Measurements from ENCODE around the gene NUDT2. TPM values are rescaled to one million over a fixed set of nuclear protein-coding genes. Genes with fewer than 3 reads are reported as not detected.

Gene NUDT2
- total RNA-seq, 5 donors from 2014 or later (not counting 1 experiment from before 2014, with no cell fraction given): 9.9 to 22.7 (median 17.4) TPM

DNA sequence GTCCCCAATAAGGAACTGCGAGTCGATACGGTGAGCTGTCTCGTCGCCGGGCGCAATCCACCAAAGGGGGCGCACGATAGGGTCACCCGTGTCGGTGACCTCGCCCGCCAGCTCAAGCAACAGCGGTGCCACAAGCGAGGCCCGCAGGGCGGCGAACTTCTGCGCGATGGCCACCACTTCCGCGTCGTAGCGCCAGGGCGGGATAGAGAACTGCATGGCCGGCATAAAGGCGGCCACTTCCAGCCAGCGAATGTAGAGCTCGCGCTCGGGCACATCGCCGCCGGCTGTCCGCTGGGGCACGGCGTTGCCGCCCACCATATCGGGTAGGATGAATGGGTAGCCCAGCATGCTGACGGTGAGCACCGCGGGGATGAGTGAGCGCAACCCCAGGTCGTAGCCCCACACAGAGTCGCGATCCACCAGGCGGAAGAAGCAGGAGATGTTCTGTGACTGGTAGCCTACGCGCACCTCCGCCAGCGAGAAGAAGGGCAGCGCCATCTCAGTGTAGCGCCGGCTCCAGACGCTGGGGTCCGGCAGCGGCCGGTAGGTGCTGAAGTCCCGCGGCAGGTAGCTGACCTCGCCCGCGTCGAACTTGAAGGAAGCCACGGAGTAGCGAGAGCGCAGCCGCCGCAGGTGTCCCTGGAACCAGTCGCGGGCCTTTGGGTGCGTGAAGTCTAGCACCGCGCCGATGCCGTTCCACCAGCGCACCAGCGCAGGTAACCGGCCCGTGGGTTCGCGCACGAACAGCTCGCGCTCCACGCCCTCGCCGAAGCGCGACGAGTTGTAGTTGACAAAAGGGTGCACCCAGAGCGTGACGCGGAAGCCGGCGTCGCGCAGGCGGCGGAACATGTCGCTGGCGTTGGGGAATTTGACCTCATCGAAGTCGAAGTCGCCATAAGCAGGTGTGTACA, 41.9 kb downstream of the NUDT2 start:
- peaks cover 21% of the 10 kb centered on the region for H3K36me3 Mint-ChIP-seq
- Histone ChIP-seq H3K4me1 (ENCODE audit: control insufficient read depth in 1 of 2, extremely low read depth in 1 of 2, insufficient read depth in 2 of 2, low read length in 2 of 2) (peaks cover 0 to 7% of the 10 kb centered on the region in 2 experiments), H3K4me3 (ENCODE audit: control insufficient read depth in 1 of 2, extremely low read depth in 1 of 2, low read length in 1 of 2) (peak overlapping the region in 1 of 2 donors; percentile 25), H3K36me3 (ENCODE audit: control insufficient read depth in 2 of 2, extremely low read depth in 1 of 2, insufficient read depth in 1 of 2, low read length in 1 of 2) (peaks cover 0 to 2% of the 10 kb centered on the region in 2 donors), H3K9me3 (no peaks in the 10 kb centered on the region), H3K27me3 (replicated peaks in 1 of 2; ENCODE audit: control insufficient read depth in 2 of 2, extremely low read depth in 1 of 2, insufficient read depth in 2 of 2, low read length in 1 of 2) (no peaks in the 10 kb centered on the region), H3K27ac (ENCODE audit: low read length) (no peak overlapping the region)
- DNase-seq: peak in 7 of 35 experiments; percentile 9 to 36 (median 27)
- ATAC-seq (replicated peaks in 1 of 4): peak in 3 of 4 experiments; percentile 17 to 60 (median 47)
- ChIA-PET CTCF (interaction anchor here in 1 of 2 donors (0.6 to 0.7 kb wide), 3 partner anchors 8 to 232 kb away, joined by 3 to 9 read pairs (median 3); no protein-coding TSS in a partner anchor), POLR2A (no interaction called here)
- H3K4me3 Mint-ChIP-seq: peak overlapping the region; percentile 45 to 62 (median 56)
- H3K9me3 Mint-ChIP-seq: peaks cover 0 to 3% (median 0%) of the 10 kb centered on the region in 3 donors
- 94% methylated on average over 105 of the region's 105 CpGs for WGBS (ENCODE audit: insufficient coverage)
- no peak overlapping the region for H3K27ac Mint-ChIP-seq
- no peaks in the 10 kb centered on the region for H3K27me3 Mint-ChIP-seq
- peaks cover 9 to 10% (median 10%) of the 10 kb centered on the region in 3 donors for H3K4me1 Mint-ChIP-seq

DNA sequence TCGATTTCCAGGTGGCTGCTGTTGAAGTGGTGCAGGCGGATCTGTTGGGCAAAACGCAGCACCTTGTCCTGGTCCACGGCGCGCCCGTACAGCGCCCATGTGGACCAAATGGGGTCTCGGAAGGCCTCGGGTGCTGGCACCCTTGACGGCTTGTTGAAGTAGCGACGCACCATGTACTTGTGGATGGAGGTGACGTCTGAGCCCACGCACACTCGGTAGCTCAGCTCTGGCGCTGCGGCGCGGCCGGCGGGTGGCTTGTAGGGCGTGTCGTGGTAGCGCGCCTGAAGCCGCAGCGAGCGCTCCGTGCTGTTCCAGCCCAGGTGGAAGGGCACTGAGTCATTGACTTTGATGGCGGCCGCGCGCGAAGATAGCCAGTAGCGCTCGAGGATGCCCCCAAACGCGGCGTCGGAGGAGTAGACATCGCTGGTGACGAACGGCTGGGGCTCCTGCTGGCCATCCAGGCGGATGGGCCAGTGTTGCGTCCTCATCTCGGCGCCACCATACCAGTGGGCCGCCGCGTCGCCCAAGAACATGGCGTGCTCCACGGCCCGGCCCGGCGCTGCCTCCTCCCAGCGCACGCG, 42.6 kb downstream of the NUDT2 start:
- H3K4me3 Mint-ChIP-seq: no peak overlapping the region
- peaks cover 11 to 13% (median 11%) of the 10 kb centered on the region in 3 donors for H3K4me1 Mint-ChIP-seq

DNA sequence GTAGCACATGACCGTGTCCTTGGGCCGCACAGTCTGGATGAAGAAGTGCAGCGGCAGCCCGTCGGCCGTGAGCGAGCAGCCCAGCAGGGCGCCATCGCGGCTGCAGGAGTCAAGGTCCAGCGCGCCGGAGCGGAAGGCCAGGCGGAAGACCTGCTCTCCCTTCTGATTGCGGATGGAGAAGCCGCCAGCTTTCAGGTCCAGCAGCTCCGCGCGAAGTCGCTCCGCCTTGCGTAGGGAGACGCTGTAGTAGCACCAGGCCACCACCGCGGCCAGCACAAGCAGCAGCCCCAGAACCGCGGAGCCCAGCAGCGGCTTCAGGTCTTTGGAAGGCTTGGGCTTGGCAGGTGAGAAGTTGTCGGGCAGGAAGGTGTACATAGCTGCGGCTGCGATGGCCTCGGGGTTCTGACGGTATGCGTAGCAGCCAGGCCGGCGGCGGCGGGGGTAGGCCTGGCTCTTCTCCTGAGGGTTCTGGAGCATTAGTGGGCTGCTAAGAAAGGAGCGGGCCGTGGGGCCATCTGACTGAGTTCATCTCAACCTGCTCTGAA, 43.2 kb downstream of the NUDT2 start:
- H3K27ac ChIP-seq (ENCODE audit: low read length): no peak overlapping the region
- DNase-seq (no peak), ATAC-seq (replicated peaks in 1 of 4) (no peak)
- H3K4me1 ChIP-seq (ENCODE audit: control insufficient read depth in 1 of 2, extremely low read depth in 1 of 2, insufficient read depth in 2 of 2, low read length in 2 of 2): peaks cover 2 to 18% of the 10 kb centered on the region in 2 experiments
- no peaks in the 10 kb centered on the region for H3K27me3 Mint-ChIP-seq
- peaks cover 0 to 2% of the 10 kb centered on the region in 2 donors for H3K36me3 ChIP-seq (ENCODE audit: control insufficient read depth in 2 of 2, extremely low read depth in 1 of 2, insufficient read depth in 1 of 2, low read length in 1 of 2)
- CTCF ChIA-PET: interaction anchor here in 1 of 2 donors (1.1 kb wide), 1 partner anchor 8 kb away, joined by 5 read pairs; no protein-coding TSS in a partner anchor
- H3K36me3 Mint-ChIP-seq: peaks cover 14% of the 10 kb centered on the region
- H3K9me3 ChIP-seq: no peaks in the 10 kb centered on the region
- POLR2A ChIA-PET: no interaction called here
- H3K4me3 ChIP-seq (ENCODE audit: control insufficient read depth in 1 of 2, extremely low read depth in 1 of 2, low read length in 1 of 2): no peak overlapping the region
- WGBS (ENCODE audit: insufficient coverage): 97% methylated on average over 39 of the region's 41 CpGs
- no peaks in the 10 kb centered on the region for H3K27me3 ChIP-seq (replicated peaks in 1 of 2; ENCODE audit: control insufficient read depth in 2 of 2, extremely low read depth in 1 of 2, insufficient read depth in 2 of 2, low read length in 1 of 2)
- no peak overlapping the region for H3K27ac Mint-ChIP-seq
- no peak overlapping the region for H3K4me3 Mint-ChIP-seq
- H3K9me3 Mint-ChIP-seq: peaks cover 0 to 3% (median 0%) of the 10 kb centered on the region in 3 donors
- peaks cover 13 to 16% (median 16%) of the 10 kb centered on the region in 3 donors for H3K4me1 Mint-ChIP-seq

More for the DNA sequence above, 42.6 kb downstream of the NUDT2 start:
- Histone ChIP-seq H3K4me1 (ENCODE audit: control insufficient read depth in 1 of 2, extremely low read depth in 1 of 2, insufficient read depth in 2 of 2, low read length in 2 of 2) (peaks cover 0 to 12% of the 10 kb centered on the region in 2 experiments), H3K36me3 (ENCODE audit: control insufficient read depth in 2 of 2, extremely low read depth in 1 of 2, insufficient read depth in 1 of 2, low read length in 1 of 2) (peaks cover 0 to 2% of the 10 kb centered on the region in 2 donors), H3K9me3 (no peaks in the 10 kb centered on the region), H3K27me3 (replicated peaks in 1 of 2; ENCODE audit: control insufficient read depth in 2 of 2, extremely low read depth in 1 of 2, insufficient read depth in 2 of 2, low read length in 1 of 2) (no peaks in the 10 kb centered on the region), H3K4me3 (ENCODE audit: control insufficient read depth in 1 of 2, extremely low read depth in 1 of 2, low read length in 1 of 2) (no peak overlapping the region), H3K27ac (ENCODE audit: low read length) (no peak overlapping the region)
- no peak for ATAC-seq (replicated peaks in 1 of 4)
- Mint-ChIP-seq H3K9me3 (peaks cover 0 to 3% (median 0%) of the 10 kb centered on the region in 3 donors), H3K36me3 (peaks cover 18% of the 10 kb centered on the region), H3K27me3 (no peaks in the 10 kb centered on the region), H3K27ac (no peak overlapping the region)
- POLR2A ChIA-PET: no interaction called here
- CTCF ChIA-PET: interaction anchor here in 1 of 2 donors (0.6 kb wide), 1 partner anchor 222 kb away, joined by 9 read pairs; no protein-coding TSS in a partner anchor
- DNase-seq: no peak
- 98% methylated on average over 60 of the region's 60 CpGs for WGBS (ENCODE audit: insufficient coverage)

DNA sequence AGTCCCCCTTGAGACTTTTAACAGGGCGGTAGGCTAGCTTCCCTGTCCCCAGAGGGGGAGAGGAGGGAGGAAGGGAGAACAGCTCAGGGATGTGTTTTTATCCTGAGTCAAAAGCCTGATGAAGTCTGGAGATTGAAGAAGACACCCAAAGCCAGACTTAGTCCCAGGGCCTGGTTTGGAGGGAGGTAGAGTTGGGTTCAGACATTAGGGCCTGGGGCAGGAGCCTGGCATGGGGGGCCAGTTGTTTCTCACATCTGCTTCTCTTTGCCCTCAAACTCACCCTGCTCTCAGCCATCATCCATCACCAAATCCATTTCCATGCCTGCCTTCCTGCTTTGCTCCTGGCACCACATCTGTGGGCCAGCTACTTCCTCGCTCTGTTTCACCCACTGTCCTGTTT, 44.4 kb downstream of the NUDT2 start:
- Mint-ChIP-seq H3K4me3 (no peak overlapping the region), H3K36me3 (peaks cover 7% of the 10 kb centered on the region), H3K9me3 (no peaks in the 10 kb centered on the region), H3K4me1 (peaks cover 13 to 24% (median 20%) of the 10 kb centered on the region in 3 donors), H3K27ac (no peak overlapping the region), H3K27me3 (no peaks in the 10 kb centered on the region)
- H3K27ac ChIP-seq (ENCODE audit: low read length): no peak overlapping the region
- WGBS (ENCODE audit: insufficient coverage): 93% methylated on average over 2 of the region's 2 CpGs
- H3K27me3 ChIP-seq (replicated peaks in 1 of 2; ENCODE audit: control insufficient read depth in 2 of 2, extremely low read depth in 1 of 2, insufficient read depth in 2 of 2, low read length in 1 of 2): no peaks in the 10 kb centered on the region
- H3K9me3 ChIP-seq: no peaks in the 10 kb centered on the region
- H3K4me1 ChIP-seq (ENCODE audit: control insufficient read depth in 1 of 2, extremely low read depth in 1 of 2, insufficient read depth in 2 of 2, low read length in 2 of 2): peaks cover 2 to 20% of the 10 kb centered on the region in 2 experiments
- no peak overlapping the region for H3K4me3 ChIP-seq (ENCODE audit: control insufficient read depth in 1 of 2, extremely low read depth in 1 of 2, low read length in 1 of 2)
- ChIA-PET POLR2A (no interaction called here), CTCF (interaction anchor here (0.6 to 1.1 kb wide), 6 partner anchors 9 to 261 kb away, joined by 3 to 9 read pairs (median 4); no protein-coding TSS in a partner anchor)
- DNase-seq: no peak
- peaks cover 0 to 2% of the 10 kb centered on the region in 2 donors for H3K36me3 ChIP-seq (ENCODE audit: control insufficient read depth in 2 of 2, extremely low read depth in 1 of 2, insufficient read depth in 1 of 2, low read length in 1 of 2)
- no peak for ATAC-seq (replicated peaks in 1 of 4)

DNA sequence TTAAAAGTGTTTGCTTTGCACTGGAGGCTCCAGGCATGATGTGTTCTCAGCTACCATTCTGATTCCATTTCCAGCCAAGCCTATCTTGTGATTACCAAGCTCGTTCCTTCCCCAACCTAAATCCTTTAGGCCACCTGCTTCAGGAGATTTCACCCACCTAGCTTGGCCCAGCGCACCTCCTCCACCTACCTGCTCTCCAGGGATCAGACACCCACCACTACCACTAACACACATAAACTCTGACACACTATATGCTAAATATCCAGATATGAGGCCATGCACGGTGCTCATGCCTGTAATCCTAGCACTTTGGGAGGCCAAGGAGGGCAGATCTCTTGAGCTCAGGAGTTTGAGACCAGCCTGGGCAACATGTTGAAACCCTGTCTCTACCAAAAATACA, 45.0 kb downstream of the NUDT2 start:
- Mint-ChIP-seq H3K27ac (peak overlapping the region in 1 of 2 donors; percentile 2), H3K27me3 (no peaks in the 10 kb centered on the region), H3K4me3 (no peak overlapping the region), H3K36me3 (peaks cover 6% of the 10 kb centered on the region), H3K4me1 (peaks cover 19 to 30% (median 23%) of the 10 kb centered on the region in 3 donors), H3K9me3 (no peaks in the 10 kb centered on the region)
- DNase-seq (no peak), ATAC-seq (replicated peaks in 1 of 4) (no peak)
- H3K27me3 ChIP-seq (replicated peaks in 1 of 2; ENCODE audit: control insufficient read depth in 2 of 2, extremely low read depth in 1 of 2, insufficient read depth in 2 of 2, low read length in 1 of 2): no peaks in the 10 kb centered on the region
- H3K9me3 ChIP-seq: no peaks in the 10 kb centered on the region
- POLR2A ChIA-PET: interaction anchor here in 1 of 2 donors (0.6 kb wide), 1 partner anchor 260 kb away, joined by 3 read pairs; no protein-coding TSS in a partner anchor
- H3K27ac ChIP-seq (ENCODE audit: low read length): no peak overlapping the region
- no peak overlapping the region for H3K4me3 ChIP-seq (ENCODE audit: control insufficient read depth in 1 of 2, extremely low read depth in 1 of 2, low read length in 1 of 2)
- WGBS (ENCODE audit: insufficient coverage): 100% methylated on average over 2 of the region's 3 CpGs
- CTCF ChIA-PET: interaction anchor here (0.6 to 1.0 kb wide), 3 partner anchors 12 to 42 kb away, joined by 3 to 9 read pairs (median 4); no protein-coding TSS in a partner anchor
- peaks cover 0 to 2% of the 10 kb centered on the region in 2 donors for H3K36me3 ChIP-seq (ENCODE audit: control insufficient read depth in 2 of 2, extremely low read depth in 1 of 2, insufficient read depth in 1 of 2, low read length in 1 of 2)
- H3K4me1 ChIP-seq (ENCODE audit: control insufficient read depth in 1 of 2, extremely low read depth in 1 of 2, insufficient read depth in 2 of 2, low read length in 2 of 2): peaks cover 2 to 26% of the 10 kb centered on the region in 2 experiments
